HCT116 (cell line): Measurements from ENCODE around the gene ELMOD3. TPM values are rescaled to one million over a fixed set of nuclear protein-coding genes. Genes with fewer than 3 reads are reported as not detected.

Source experiments
- ATAC-seq: fragments of 200-7000 bp; cut with Tn5 transposase; 2 replicates; pipeline ENCODE4 v1.9.1; 2020; ENCODE audit warnings: mild to moderate bottlenecking, moderate library complexity
- BruUV-seq: library from RNA; stranded (reverse); fragments of 400-500 nt; replicated peaks from 2 replicates; lab custom pipeline; 2021; lab: Mats Ljungman, UMichigan
- CTCF ChIA-PET: fragments of 300-600 bp; sonication (Branson Sonifier 250); formaldehyde crosslinking; loops from one replicate; lab custom pipeline; 2021; ENCODE audit warnings: antibody characterized with exemption; lab: Charles Lee
- POLR2A ChIA-PET: fragments of 300-600, 350-600 bp; sonication (Branson Sonifier 250); formaldehyde crosslinking; loops from one replicate; lab custom pipeline; 2021; ENCODE audit warnings: antibody characterized with exemption; lab: Charles Lee
- RAD21 ChIA-PET, 2 experiments: fragments of 300-600 bp; sonication (Branson Sonifier 250); formaldehyde crosslinking; loops; one replicate each; lab custom pipeline; 2023; ENCODE audit warnings: low total read pairs in 2 of 2; ENCODE audit not compliant: uncharacterized antibody in 2 of 2, unreplicated experiment in 2 of 2, low non-redundant PET in 1 of 2; lab: Charles Lee
- DNase-seq: peaks from one replicate; pipeline ENCODE4 v3.0.0-alpha.2; 2010; ENCODE audit warnings: low read depth, low spot score
- H2AFZ ChIP-seq: fragments of 200-600 bp; shearing (Covaris generic), sonication (generic); 2 replicates; pipeline ENCODE4 v1.6.1; 2017; ENCODE audit warnings: low read depth, mixed run types, mixed read lengths, antibody characterized with exemption, low read length; ENCODE audit not compliant: poor library complexity, severe bottlenecking
- H3K27ac ChIP-seq: 2 replicates; pipeline ENCODE4 v1.5.1; 2012; ENCODE audit warnings: low read depth, low read length
- H3K27me3 ChIP-seq: fragments of 200-600 bp; sonication (generic); 2 replicates; pipeline ENCODE4 v1.6.1; 2016; ENCODE audit warnings: mixed run types, low read length, mixed read lengths; ENCODE audit not compliant: insufficient read depth
- H3K36me3 ChIP-seq, 2 experiments: fragments of 200-500 bp in 1 of 2; fragments of 200-600 bp in 1 of 2; sonication (Bioruptor generic) in 1 of 2; sonication (generic) in 1 of 2; 2 replicates each; pipeline versions ENCODE4 v1.5.1 to v1.6.1; 2014 to 2016; ENCODE audit warnings: low read length in 2 of 2, inconsistent platforms in 1 of 2, mixed read lengths in 1 of 2, mixed run types in 1 of 2; ENCODE audit not compliant: insufficient read depth in 2 of 2, control insufficient read depth in 1 of 2
- H3K4me1 ChIP-seq, 2 experiments: fragments of 200-600 bp in 1 of 2; sonication (generic) in 1 of 2; 2 replicates each; pipeline versions ENCODE4 v1.5.1 to v1.6.1; 2012 to 2017; ENCODE audit warnings: low read length in 2 of 2, inconsistent platforms in 1 of 2, mild to moderate bottlenecking in 1 of 2, mixed read lengths in 1 of 2, mixed run types in 1 of 2, moderate library complexity in 1 of 2; ENCODE audit not compliant: insufficient read depth in 2 of 2, control insufficient read depth in 1 of 2
- H3K4me2 ChIP-seq: fragments of 200-600 bp; sonication (generic); 2 replicates; pipeline ENCODE4 v1.6.1; 2017; ENCODE audit warnings: mixed run types, low read length, mixed read lengths
- H3K4me3 ChIP-seq, 2 experiments: fragments of 200-600 bp in 1 of 2; sonication (generic) in 1 of 2; replicated peaks in 1 of 2; 2 replicates each; pipeline ENCODE4 v1.5.1; 2011 to 2016; ENCODE audit warnings: low read length in 2 of 2, control low read depth in 1 of 2, low read depth in 1 of 2, mild to moderate bottlenecking in 1 of 2, mixed read lengths in 1 of 2, mixed run types in 1 of 2
- H3K79me2 ChIP-seq: fragments of 200-600 bp; sonication (generic); 2 replicates; pipeline ENCODE4 v1.6.1; 2017; ENCODE audit warnings: mild to moderate bottlenecking, mixed run types, low read length, moderate library complexity, mixed read lengths; ENCODE audit not compliant: insufficient read depth
- H3K9ac ChIP-seq: fragments of 200-600 bp; sonication (generic); 2 replicates; pipeline ENCODE4 v1.6.1; 2016; ENCODE audit warnings: low read length, mixed read lengths
- H3K9me2 ChIP-seq: fragments of 200-600 bp; sonication (generic), shearing (Covaris generic); 2 replicates; pipeline ENCODE4 v1.6.1; 2017; ENCODE audit warnings: mixed run types, mild to moderate bottlenecking, moderate library complexity; ENCODE audit not compliant: insufficient read depth
- H3K9me3 ChIP-seq, 2 experiments: fragments of 200-500 bp in 1 of 2; fragments of 200-600 bp in 1 of 2; sonication (Bioruptor generic) in 1 of 2; sonication (generic) in 1 of 2; 2 replicates each; pipeline ENCODE4 v1.6.1; 2014 to 2017; ENCODE audit warnings: low read length in 2 of 2, mixed read lengths in 2 of 2, inconsistent platforms in 1 of 2, low read depth in 1 of 2, mild to moderate bottlenecking in 1 of 2, mixed run types in 1 of 2, moderate library complexity in 1 of 2; ENCODE audit not compliant: control insufficient read depth in 1 of 2, insufficient read depth in 1 of 2
- H4K20me1 ChIP-seq: fragments of 200-600 bp; sonication (generic), shearing (Covaris generic); 2 replicates; pipeline ENCODE4 v1.6.1; 2017; ENCODE audit warnings: mixed run types, mild to moderate bottlenecking, moderate library complexity; ENCODE audit not compliant: insufficient read depth
- EGR1 ChIP-seq: IDR thresholded peaks from 2 replicates; pipeline ENCODE4 v1.6.1; 2012; ENCODE audit warnings: low read depth
- ELF1 ChIP-seq: IDR thresholded peaks from 2 replicates; pipeline ENCODE4 v1.6.1; 2012; ENCODE audit warnings: low read depth, borderline replicate concordance
- EZH2phosphoT487 ChIP-seq: fragments of 200-600 bp; IDR thresholded peaks from 2 replicates; pipeline ENCODE4 v1.6.1; 2018; ENCODE audit warnings: antibody characterized with exemption, borderline replicate concordance
- POLR2A ChIP-seq: IDR thresholded peaks from 2 replicates; pipeline ENCODE4 v1.7.0; 2011; ENCODE audit warnings: borderline replicate concordance; ENCODE audit not compliant: insufficient read depth, insufficient read length; ENCODE audit errors: extremely low read depth
- POLR2AphosphoS5 ChIP-seq: IDR thresholded peaks from 2 replicates; pipeline ENCODE4 v1.6.1; 2011; ENCODE audit warnings: mild to moderate bottlenecking, low read depth, low read length, moderate library complexity
- SIN3A ChIP-seq: IDR thresholded peaks from 2 replicates; pipeline ENCODE4 v1.6.1; 2012; ENCODE audit warnings: low read depth
- TCF7L2 ChIP-seq: IDR thresholded peaks from 2 replicates; pipeline ENCODE4 v1.7.0; 2011; ENCODE audit warnings: borderline replicate concordance, inconsistent platforms; ENCODE audit not compliant: insufficient read depth, insufficient read length; ENCODE audit errors: extremely low read depth
- YY1 ChIP-seq: IDR thresholded peaks from 2 replicates; pipeline ENCODE4 v1.6.1; 2011; ENCODE audit warnings: low read length, low read depth, moderate library complexity, mild to moderate bottlenecking; ENCODE audit not compliant: insufficient replicate concordance; ENCODE audit errors: extremely low read depth
- ZFX ChIP-seq: fragments of 450-650 bp; IDR thresholded peaks from 2 replicates; pipeline ENCODE4 v1.6.1; 2017
- intact Hi-C: fragments of 100-400 bp; cut with micrococcal nuclease; formaldehyde crosslinking; loops from 2 replicates; pipeline ENCODE4 v1.10.0; 2022
- total RNA-seq: library from RNA; stranded (reverse); gene quantifications from one replicate; pipeline ENCODE4 v1.2.1, GENCODE V29; 2021; ENCODE audit not compliant: unreplicated experiment
- TF ChIP-seq, protein P1 (sequence below): IDR thresholded peaks from 2 replicates; pipeline ENCODE4 v1.6.1; 2011; ENCODE audit warnings: mild to moderate bottlenecking, low read length, moderate library complexity; ENCODE audit not compliant: insufficient replicate concordance; ENCODE audit errors: extremely low read depth
- TF ChIP-seq, protein P2 (sequence below): IDR thresholded peaks from 2 replicates; pipeline ENCODE4 v1.6.1; 2012
- TF ChIP-seq, protein P3 (sequence below), 3 experiments: fragments of 200-600 bp in 1 of 3; sonication (generic) in 1 of 3; IDR thresholded peaks in 2 of 3; conservative IDR thresholded peaks in 1 of 3; 2 replicates each; pipeline ENCODE4 v1.5.1; 2012 to 2017; ENCODE audit warnings: low read depth in 2 of 3, low read length in 2 of 3, antibody characterized with exemption in 1 of 3, borderline replicate concordance in 1 of 3, control low read depth in 1 of 3, mild to moderate bottlenecking in 1 of 3, mixed read lengths in 1 of 3, mixed run types in 1 of 3, moderate library complexity in 1 of 3; ENCODE audit not compliant: insufficient read depth in 1 of 3

Gene ELMOD3
- total RNA-seq, 1 experiment from 2014 or later = 9.2 TPM

DNA sequence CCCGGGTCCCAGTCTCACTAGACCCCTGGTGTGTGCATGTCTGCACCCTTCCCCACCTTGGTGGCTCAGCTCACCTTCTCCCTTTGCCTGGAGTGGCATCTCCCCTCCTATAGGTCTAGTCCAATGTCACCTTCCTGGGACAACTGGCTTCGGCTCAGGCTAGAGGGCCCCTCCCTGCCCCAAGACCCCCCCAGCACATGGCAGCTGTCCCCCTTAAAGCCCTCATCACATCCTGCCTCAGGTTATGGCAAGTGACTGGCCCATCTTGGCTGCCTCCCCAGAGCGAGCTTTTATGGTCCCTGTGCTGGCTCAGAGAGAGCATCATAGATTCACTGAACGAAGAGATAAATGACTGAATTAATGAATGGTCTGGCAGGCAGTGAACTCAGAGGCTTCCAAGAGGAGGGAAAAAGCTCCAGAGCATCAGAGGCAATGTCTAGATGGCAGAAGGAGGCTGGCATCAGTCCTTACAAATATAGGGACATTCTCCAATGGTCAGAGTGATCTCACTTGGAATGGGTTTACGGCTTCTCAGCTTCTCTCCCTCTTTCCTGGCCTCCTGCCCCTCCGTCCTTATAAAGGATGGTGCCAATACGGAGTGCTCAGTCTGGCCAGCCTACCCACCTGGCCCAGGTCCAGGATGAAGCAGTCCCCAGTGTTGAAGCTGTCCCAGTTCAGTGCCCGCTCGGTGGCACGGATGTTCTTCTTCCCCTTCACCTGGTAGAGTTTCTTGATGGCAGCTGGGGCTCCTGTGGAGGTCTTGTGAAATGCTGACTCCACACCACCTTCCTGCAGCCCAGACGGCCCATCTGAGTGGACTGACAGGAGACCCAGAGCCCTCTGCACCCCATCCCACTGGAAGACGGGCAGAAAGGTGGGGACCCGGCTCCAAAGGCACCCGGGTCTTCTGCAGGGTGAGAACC lies 46.2 kb downstream of the ELMOD3 start:
- H3K4me2 ChIP-seq = no peak overlapping the region
- H4K20me1 ChIP-seq = no peaks in the 10 kb centered on the region
- RAD21 ChIA-PET = no interaction called here
- H3K36me3 ChIP-seq = peaks cover 12 to 22% of the 10 kb centered on the region in 2 experiments; a peak in 3 of 4 replicates
- no peak overlapping the region for H3K4me3 ChIP-seq
- POLR2A ChIA-PET = no interaction called here
- H3K4me1 ChIP-seq = peaks cover 0 to 6% of the 10 kb centered on the region in 2 experiments; a peak in 2 of 4 replicates
- intact Hi-C loops = no loop called here
- no TSS peak for BruUV-seq
- no peaks in the 10 kb centered on the region for H3K27me3 ChIP-seq
- TF ChIP-seq, protein P1, sequence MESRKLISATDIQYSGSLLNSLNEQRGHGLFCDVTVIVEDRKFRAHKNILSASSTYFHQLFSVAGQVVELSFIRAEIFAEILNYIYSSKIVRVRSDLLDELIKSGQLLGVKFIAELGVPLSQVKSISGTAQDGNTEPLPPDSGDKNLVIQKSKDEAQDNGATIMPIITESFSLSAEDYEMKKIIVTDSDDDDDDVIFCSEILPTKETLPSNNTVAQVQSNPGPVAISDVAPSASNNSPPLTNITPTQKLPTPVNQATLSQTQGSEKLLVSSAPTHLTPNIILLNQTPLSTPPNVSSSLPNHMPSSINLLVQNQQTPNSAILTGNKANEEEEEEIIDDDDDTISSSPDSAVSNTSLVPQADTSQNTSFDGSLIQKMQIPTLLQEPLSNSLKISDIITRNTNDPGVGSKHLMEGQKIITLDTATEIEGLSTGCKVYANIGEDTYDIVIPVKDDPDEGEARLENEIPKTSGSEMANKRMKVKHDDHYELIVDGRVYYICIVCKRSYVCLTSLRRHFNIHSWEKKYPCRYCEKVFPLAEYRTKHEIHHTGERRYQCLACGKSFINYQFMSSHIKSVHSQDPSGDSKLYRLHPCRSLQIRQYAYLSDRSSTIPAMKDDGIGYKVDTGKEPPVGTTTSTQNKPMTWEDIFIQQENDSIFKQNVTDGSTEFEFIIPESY = no peak
- TF ChIP-seq, all 23 proteins: peak for 0
- Histone ChIP-seq H2AFZ (no peak overlapping the region), H3K27ac (no peak overlapping the region), H3K9me2 (no peaks in the 10 kb centered on the region), H3K79me2 (peaks cover 27% of the 10 kb centered on the region), H3K9me3 (peaks cover 0 to 4% of the 10 kb centered on the region in 2 experiments; a peak in 1 of 4 replicates), H3K9ac (no peak overlapping the region)
- DNase-seq = no peak
- CTCF ChIA-PET = interaction anchor here (1.1 kb wide), 1 partner anchor 9 kb away, joined by 3 read pairs; no protein-coding TSS in a partner anchor
- ATAC-seq = no peak

DNA sequence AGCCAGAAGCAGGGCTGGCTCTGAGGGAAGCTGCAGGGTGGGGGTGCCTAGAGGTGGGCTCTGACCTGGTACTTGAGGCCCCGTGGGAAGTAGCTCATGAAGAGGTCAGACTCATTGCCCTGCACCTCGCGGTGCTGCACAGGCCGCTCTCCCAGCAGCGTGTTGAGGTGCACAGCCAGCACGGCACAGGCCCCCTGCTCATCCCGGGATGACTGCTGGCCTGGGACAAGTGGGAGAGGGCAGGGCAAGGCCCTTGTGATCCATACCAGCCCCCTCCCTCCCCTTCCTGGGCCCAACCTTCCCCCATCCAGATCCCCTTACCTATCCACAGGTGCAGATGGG lies 46.9 kb downstream of the ELMOD3 start:
- H3K79me2 ChIP-seq = peaks cover 33% of the 10 kb centered on the region
- no peaks in the 10 kb centered on the region for H3K27me3 ChIP-seq
- no peak overlapping the region for H3K27ac ChIP-seq
- ATAC-seq (no peak), DNase-seq (no peak)
- ChIA-PET CTCF (no interaction called here), RAD21 (no interaction called here), POLR2A (no interaction called here)
- H3K4me2 ChIP-seq = no peak overlapping the region
- BruUV-seq = TSS peak; percentile 14
- no peak overlapping the region for H3K9ac ChIP-seq
- peaks cover 12 to 16% of the 10 kb centered on the region in 2 experiments; a peak in 3 of 4 replicates for H3K36me3 ChIP-seq
- no peaks in the 10 kb centered on the region for H4K20me1 ChIP-seq
- H2AFZ ChIP-seq = no peak overlapping the region
- H3K4me1 ChIP-seq = peaks cover 0 to 6% of the 10 kb centered on the region in 2 experiments; a peak in 2 of 4 replicates
- no peak overlapping the region for H3K4me3 ChIP-seq
- H3K9me3 ChIP-seq = peaks cover 0 to 4% of the 10 kb centered on the region in 2 experiments; a peak in 1 of 4 replicates
- intact Hi-C loops = no loop called here
- H3K9me2 ChIP-seq = no peaks in the 10 kb centered on the region
- TF ChIP-seq YY1 = no peak
- no peak for TF ChIP-seq TCF7L2
- TF ChIP-seq ZFX = no peak
- TF ChIP-seq ELF1 = no peak
- no peak for TF ChIP-seq SIN3A
- TF ChIP-seq, protein P2, sequence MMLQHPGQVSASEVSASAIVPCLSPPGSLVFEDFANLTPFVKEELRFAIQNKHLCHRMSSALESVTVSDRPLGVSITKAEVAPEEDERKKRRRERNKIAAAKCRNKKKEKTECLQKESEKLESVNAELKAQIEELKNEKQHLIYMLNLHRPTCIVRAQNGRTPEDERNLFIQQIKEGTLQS = no peak
- no peak for TF ChIP-seq EGR1
- no peak for TF ChIP-seq POLR2A
- TF ChIP-seq EZH2phosphoT487 = no peak
- TF ChIP-seq POLR2AphosphoS5 = no peak
- TF ChIP-seq, protein P3, sequence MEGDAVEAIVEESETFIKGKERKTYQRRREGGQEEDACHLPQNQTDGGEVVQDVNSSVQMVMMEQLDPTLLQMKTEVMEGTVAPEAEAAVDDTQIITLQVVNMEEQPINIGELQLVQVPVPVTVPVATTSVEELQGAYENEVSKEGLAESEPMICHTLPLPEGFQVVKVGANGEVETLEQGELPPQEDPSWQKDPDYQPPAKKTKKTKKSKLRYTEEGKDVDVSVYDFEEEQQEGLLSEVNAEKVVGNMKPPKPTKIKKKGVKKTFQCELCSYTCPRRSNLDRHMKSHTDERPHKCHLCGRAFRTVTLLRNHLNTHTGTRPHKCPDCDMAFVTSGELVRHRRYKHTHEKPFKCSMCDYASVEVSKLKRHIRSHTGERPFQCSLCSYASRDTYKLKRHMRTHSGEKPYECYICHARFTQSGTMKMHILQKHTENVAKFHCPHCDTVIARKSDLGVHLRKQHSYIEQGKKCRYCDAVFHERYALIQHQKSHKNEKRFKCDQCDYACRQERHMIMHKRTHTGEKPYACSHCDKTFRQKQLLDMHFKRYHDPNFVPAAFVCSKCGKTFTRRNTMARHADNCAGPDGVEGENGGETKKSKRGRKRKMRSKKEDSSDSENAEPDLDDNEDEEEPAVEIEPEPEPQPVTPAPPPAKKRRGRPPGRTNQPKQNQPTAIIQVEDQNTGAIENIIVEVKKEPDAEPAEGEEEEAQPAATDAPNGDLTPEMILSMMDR (IDR thresholded peaks at IDR 0.05 in 2 of 3, conservative IDR thresholded peaks at IDR 0.05 in 1 of 3; ENCODE audit: borderline replicate concordance in 1 of 3, insufficient read depth in 1 of 3, low read depth in 2 of 3, low read length in 2 of 3) = no peak
